HG03432 (cell line): Measurements from ENCODE around the gene GNGT2.
A peak's percentile ranks its signal among the peaks of the same experiment; 100 is the strongest.
"Not testable (repeated sequence)": the region's sequence is repeated elsewhere in the genome, so short reads cannot be mapped to it uniquely, and the experiment has no call there.

Experiments
- ATAC-seq: cut with Tn5 transposase; IDR thresholded peaks from one replicate; pipeline ENCODE4 v1.9.1; 2021; ENCODE audit warnings: mild to moderate bottlenecking, moderate library complexity; ENCODE audit not compliant: unreplicated experiment

Gene GNGT2

DNA sequence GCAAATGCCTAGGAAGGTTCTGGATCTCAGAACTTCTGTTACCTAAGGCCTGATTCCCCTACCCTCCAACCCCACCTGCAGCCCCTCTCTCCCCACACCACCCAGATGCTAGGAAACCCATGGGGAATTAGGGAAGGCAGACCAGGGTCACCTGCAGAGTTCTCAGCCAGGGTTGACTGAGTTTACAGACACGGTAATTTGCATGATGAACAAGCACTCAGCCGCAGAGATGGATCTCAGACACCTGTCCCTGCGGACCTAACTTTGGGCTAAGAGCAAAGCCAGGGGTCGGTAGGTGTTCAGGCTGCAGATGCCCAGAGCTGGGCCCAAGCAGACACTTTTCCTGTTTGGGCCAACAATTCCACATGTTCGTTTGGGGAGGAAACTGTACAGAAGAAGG is 3.0 kb upstream of the GNGT2 start:
- no peak for ATAC-seq

DNA sequence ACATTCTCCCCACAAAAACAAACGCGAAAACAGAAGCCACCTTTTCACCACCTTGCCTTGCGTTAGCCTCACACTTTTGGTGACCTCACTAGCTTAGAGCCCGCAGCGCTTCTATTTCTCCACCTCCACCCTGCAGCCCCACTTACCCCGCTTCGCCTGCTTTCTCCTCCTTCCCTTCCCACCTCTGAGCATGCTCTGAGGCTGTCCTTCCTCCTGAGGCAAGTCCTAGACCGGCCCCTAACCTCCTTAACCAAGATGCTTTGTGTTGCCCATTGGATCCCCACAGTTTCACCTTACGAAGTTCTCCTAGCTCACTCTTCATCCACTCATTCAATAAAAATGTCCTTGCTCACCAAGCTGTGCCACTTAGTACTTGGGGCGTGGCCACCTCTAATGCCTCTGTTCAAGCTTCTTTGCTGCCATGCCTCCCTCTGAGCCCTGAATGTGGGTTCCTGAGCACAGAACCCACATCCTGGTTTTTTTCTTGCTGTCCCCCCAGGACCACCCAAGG is 1.3 kb downstream of the GNGT2 start:
- ATAC-seq, result no peak

GRCh38 chr17:49204516-49204915 is 5.9 kb downstream of the GNGT2 start:
- no peak for ATAC-seq

DNA sequence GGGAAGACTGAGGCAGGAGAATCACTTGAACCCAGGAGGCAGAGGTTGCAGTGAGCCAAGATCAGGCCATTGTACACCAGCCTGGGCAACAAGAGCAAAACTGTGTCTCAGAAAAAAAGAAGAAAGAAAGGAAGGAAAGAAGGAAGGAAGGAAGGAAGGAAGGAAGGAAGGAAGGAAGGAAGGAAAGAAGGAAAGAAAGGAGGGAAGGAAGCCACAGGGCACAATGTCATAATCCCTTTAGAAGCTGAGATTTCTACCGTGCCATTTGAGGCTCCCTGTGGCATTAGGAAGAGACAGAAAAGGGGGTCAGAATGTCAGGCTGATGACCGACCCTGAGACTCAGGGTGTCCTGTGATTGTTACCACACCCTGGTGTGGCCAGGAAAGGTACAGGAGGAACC is 6.6 kb downstream of the GNGT2 start:
- ATAC-seq, result no peak

DNA sequence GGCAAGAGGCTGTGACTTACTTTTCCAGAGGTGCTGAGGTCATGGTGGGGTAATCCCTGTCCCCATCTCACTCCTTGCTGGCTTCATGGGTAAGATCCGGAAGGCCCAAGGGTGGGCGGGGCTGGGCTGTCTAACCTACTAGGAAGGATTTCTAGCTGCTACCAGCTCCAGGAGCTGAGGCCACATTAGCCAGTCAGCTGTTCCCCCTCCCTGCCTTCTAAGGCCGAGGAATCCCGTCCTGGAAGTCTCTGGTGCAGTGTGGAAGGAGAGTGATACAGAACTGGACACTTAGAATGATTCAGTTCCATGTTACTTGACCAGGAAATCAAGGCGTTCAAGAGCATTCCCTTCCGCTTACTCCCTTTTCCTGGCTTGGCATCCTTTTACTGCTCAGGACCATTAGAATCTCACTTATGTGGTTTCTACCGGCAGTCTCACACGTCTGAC is 8.9 kb downstream of the GNGT2 start:
- ATAC-seq, result no peak

DNA sequence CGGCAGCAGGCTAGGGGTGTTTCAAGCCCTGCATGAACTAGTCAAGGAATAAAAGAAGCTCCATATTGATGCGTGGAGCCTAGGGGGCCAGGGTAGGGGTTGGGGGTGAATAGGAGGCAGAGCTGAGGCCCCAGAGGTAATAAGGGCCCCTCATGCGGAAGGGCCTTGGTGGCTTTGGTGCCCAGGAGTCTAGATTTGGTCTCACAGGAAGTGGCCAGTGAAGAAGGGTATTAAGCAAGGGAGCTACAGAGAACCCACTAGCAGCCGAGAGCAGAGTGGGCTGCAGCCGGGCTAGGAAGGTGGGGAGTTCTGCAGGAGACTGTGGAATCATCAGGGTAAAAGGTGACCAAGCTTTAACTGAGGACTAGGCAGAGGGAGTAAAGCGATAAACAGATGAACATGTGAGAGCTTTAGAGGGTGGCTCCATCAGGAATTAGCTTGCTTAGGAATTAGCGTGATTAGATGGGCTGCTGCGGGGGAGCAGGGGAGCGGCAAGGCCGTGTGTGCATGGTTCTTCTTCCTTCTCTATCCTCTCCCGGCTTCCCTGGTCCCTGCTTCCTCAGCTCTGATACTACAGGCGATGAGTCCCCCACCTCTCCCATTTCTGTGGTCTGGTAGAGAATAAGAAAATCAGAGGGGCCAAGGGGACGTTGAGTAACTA is 9.8 kb downstream of the GNGT2 start:
- no peak for ATAC-seq

DNA sequence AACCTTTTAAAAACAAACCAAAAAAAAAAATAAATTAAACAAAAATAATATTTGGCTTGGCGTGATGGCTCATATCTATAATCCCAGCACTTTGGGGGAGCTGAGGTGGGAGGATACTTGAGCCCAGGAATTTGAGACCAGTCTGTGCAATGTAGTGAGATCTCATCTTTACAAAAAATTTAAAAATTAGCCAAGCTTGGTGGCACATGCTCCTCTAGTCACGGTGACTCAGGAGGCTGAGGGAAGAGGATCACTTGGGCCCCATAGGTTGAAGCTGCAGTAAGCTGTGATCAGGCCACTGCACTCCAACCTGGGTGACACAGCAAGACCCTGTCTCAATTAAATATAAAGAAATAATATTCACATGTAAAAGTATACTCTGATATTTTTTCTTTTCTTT is 12.2 kb downstream of the GNGT2 start:
- no peak for ATAC-seq

DNA sequence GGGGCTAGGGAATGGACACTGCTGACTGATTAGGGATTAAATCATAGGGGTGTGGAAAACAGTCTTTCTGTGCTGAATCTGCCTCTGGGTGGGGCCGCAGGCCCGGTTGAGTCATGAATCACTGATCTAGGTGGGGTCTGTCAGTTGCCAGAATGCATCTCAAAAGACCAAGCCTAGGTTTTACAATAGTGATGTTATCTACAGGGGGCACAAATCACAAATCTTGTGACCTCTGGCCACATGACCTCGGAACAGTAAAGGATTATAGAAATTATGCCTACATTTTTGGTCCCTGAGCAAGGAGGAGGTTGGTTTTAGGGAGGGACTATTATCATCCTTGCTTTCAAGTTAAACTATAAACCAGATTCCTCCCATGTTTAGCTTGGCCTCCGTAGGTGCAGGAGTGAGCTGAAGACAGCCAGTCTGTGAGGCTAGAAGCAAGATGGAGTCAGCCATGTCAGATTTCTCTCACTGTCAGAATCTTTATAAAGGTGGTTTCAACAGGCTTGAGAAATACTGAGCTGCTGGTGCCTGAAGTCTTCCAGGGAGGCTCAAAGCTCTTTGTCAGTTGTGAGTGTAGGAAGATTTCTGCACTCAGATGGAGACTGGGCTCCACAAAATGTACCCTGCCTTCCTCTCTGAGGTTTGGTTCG is 12.9 kb downstream of the GNGT2 start:
- no peak for ATAC-seq

DNA sequence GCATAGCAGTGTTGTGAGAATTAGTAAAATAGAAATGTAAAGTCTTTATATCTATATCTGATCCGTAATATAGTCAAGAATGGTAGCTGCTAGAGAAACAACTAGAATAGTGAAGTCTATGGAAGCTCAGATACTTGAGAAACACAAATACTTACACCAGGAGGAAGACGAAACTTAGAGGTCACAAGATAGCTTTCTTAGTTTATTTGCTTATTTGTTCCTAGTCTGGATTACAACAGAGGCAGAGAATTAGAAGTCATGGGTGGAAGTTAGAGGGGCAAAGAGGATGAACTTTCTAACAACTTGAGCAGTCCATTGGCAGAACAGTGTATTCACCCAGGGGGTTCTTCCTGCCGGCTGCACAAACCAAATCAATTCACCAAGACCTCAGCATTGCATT is 13.9 kb downstream of the GNGT2 start:
- no peak for ATAC-seq

DNA sequence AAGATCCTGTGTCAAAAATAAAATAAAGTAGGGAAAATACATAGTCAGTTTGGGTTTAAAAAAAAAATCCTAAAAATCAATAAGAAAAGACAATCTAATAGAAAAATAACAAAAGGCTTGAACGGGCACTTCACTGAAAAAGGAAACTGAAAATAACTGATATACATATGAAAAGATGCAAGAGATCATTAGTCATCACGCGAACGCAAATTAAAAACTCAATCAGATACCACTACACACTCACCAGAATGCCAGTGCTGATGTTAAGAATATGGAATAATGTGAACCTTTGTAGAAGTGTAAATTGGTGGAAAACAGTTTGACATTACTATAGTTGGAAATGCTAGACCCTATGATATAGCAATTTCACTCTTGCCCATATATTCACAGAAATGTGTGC is 14.6 kb downstream of the GNGT2 start:
- no peak for ATAC-seq

DNA sequence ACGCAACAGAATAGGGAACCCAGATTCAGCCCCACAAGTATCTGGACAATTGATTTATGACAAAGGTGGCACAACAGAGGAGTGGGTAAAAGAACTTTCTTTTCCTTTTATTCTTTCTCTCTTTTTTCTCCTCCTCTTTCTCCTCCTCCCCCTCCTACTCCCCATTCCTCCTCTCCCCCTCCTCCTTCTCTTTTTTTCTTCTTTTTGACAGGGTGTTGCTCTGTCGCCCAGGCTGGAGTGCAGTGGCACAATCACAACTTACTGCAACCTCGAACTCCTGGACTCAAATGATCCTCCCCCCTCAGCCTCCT is 16.1 kb downstream of the GNGT2 start:
- no peak for ATAC-seq

GRCh38 chr17:49193513-49194296 is 16.7 kb downstream of the GNGT2 start:
- ATAC-seq, result no peak

GRCh38 chr17:49191917-49192741 is 18.2 kb downstream of the GNGT2 start:
- ATAC-seq, result peak; percentile 50

DNA sequence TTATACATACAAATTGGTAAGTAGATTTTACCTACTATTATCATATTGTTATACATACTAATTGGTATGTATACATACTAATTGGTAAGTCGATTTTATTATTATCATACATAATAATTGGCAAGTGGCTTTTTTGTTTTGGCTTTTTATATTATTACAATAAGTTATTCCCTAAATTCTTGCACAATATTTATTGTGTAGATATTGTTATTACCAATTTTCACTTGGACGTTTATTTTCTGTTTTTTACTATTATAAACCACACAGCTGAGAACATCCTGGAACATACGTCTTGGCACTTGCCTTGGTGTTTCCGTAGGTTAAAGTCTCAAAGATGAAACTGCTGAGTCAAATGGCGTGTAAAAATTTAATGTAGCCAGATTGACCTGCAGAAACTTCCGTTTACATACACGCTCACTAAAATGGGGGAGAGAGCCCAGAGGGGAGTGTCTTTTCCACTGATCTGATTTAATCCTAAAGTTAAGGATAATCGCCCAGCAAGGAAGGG is 18.9 kb downstream of the GNGT2 start:
- ATAC-seq, result peak; percentile 3

DNA sequence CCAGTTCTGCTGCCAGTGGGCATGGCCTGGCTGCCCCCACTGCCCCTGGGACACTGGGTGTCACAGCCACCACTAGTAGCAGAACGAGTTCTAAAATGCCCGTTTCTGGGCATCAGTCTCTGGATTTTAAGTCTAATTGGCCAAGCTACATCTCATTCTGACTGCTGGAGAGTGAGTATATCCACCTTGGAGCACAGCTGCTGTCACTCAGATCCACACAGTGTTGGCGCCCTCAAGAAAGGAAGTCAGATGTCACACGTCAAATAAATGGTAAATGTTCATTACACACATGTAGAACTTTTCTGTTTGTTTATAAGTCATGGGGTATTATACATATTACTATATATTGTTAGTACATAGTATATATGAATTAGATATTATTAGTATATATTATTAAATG is 19.4 kb downstream of the GNGT2 start:
- no peak for ATAC-seq

- ATAC-seq, result no peak
Observed at GRCh38 chr17:49187301-49187700, 23.1 kb downstream of the GNGT2 start.

DNA sequence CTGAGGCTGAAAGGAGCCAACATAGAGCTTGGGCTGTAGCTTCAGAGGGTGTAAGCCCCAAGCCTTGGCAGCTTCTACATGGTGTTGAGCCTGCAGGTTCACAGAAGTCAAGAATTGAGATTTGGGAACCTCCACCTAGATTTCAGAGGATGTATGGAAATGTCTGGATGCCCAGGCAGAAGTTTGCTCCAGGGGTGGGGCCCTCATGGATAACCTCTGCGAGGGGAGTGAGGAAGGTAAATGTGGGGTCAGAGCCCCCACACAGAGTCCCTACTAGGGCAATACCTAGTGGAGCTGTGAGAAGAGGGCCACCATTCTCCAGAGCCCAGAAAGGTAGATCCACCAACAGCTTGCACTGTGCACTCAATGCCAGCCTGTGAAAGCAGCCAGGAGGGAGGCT is 25.0 kb downstream of the GNGT2 start:
- ATAC-seq, result not testable (repeated sequence)

GRCh38 chr17:49184522-49184921 is 25.9 kb downstream of the GNGT2 start:
- ATAC-seq, result not testable (repeated sequence)

- ATAC-seq, result no peak
Observed at GRCh38 chr17:49183801-49184200, 26.6 kb downstream of the GNGT2 start.

- ATAC-seq, result no peak
Observed at GRCh38 chr17:49183341-49183740, 27.0 kb downstream of the GNGT2 start.
